Stimulated activated CD8-positive, alpha-beta memory T cell treated with anti-CD3 and anti-CD28 coated beads, Interleukin-4, amount 100 ng/mL, for 24 hours (primary cell): ENCODE results near the gene FERMT3.
"Not testable (repeated sequence)": the region's sequence is repeated elsewhere in the genome, so short reads cannot be mapped to it uniquely, and the experiment has no call there.

Experiments
- DNase-seq: peaks from one replicate; pipeline ENCODE4 v3.0.0-alpha.2; 2020; ENCODE audit warnings: low read depth

Gene FERMT3

DNA sequence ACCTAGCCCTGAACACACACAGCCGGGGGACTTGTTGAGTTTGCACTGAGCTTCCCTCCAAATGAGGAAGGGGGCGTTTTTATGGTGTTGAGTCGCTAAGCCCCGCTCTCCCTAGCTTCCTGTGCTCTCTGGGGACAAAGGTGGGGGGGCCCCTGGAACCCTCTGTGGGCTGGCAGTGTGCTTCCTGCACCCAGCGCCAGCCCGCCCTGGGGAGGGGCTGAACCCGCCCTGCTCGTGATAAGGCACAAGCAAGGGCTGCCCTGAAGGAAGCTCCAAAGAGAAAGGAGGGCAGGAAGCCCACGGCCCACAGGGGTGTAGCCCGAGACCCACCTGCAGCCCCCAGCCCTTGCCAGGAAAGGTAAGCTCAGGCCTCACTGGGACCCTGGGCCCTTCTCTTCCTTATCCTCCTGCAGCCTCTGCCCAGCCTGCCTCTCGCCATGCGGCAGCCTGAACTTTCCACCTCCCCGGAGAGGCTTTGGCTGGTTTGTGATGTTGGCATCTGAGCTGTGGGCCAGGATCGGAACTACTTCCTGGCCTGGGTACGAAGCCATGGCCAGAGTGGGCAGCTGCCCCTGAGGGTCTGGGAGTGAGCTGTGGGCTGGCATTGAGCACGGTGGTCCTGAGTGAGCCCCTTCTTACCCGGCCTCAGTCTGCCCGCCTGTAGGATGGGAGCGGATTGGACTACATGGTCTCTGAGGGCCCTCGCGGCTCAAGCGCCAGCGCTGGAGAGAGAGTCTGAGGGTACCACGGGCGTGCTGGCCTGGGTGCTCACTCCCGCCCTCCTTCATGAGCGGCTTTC is at the start of gene FERMT3:
FERMT3 (plus strand) TSS at position 265 of the 799 bp plus-strand sequence. CDS start 644 bp downstream, outside the sequence.
- DNase-seq, result peak; percentile 77

DNA sequence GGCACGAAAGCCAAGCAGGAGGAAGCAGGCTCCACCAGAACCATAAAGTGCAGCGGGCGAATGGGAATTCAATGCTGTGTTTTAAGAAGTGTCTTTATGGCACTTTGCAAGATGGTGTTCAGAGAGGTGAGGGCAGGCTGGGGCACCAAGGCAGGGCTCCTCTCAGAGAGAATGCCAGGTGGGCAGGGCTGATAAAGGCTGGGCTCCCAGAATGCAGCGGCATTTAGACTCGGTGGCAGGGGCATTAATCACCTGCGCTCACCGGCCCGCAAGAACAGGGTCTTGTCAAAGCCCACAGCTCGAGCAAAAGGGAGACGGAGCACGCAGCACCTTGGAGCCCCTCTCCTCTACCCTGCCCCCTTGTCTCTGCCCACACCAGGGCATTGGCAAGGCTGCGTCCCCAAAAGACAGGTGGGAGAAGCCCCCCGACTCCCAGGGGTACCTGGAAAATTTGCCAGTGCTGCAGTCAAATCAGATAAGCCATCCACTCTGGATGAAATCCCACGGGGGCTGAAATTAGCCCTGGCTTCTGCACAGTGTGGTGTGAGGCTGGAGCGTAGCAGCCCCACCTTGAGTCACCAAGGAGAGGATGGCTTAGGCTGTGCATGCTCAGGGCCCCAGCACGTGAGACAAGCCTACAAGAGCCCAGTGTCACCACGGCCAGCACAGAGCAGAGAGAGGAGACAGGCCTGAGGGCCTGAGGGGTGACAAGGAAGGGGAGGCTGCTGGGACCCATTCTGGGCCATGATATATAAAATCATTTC is 48.7 kb upstream of the FERMT3 start:
- DNase-seq, result no peak

DNA sequence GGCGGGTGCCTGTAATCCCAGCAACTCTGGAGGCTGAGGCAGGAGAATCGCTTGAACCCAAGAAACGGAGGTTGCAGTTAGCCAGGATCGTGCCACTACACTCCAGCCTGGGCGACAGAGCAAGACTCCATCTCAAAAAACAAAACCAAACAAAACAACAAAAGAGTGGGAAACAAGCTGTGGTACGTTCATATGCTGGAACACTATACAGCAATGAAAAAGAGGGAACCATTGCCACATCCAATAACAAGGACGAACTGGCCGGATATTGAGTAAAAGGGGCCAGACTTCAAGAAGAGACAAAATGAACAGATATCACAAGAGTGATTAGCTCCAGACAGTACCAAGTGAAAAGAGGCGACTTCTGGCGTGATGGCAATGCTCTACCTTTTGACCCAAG is 45.5 kb upstream of the FERMT3 start:
- DNase-seq, result no peak

DNA sequence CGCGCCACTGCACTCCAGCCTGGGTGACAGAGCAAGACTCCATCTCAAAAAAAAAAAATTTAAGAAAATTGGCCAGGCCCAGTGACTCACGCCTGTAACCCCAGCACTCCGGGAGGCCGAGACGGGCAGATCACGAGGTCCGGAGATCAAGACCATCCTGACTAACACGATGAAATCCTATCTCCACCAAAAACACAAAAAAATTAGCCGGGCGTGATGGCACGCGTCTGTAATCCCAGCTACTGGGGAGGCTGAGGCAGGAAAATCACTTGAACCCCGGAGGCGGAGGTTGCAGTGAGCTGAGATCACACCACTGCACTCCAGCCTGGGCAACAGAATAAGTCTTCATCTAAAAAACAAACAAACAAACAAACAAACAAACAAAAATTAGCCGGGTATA is 43.8 kb upstream of the FERMT3 start:
- not testable (repeated sequence) for DNase-seq

DNA sequence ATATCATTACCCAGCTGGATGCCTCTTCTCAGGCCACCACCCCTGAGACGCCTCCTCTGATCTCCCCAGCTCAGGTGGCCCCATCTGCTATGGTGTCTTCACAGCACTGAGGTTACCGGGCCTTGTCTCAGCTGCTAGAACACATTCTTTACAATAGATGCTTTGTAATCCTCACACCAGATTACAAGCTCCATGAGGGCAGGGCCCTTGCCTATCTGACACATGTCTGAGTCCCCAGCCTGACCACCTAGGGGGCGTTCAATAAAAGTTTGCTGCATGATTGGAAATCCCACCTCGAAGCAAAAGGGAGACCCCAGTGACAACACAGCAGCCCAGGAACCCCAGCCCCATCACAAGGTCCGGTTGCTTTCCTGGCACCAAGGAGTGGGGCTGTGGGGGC is 42.6 kb upstream of the FERMT3 start:
- no peak for DNase-seq

DNA sequence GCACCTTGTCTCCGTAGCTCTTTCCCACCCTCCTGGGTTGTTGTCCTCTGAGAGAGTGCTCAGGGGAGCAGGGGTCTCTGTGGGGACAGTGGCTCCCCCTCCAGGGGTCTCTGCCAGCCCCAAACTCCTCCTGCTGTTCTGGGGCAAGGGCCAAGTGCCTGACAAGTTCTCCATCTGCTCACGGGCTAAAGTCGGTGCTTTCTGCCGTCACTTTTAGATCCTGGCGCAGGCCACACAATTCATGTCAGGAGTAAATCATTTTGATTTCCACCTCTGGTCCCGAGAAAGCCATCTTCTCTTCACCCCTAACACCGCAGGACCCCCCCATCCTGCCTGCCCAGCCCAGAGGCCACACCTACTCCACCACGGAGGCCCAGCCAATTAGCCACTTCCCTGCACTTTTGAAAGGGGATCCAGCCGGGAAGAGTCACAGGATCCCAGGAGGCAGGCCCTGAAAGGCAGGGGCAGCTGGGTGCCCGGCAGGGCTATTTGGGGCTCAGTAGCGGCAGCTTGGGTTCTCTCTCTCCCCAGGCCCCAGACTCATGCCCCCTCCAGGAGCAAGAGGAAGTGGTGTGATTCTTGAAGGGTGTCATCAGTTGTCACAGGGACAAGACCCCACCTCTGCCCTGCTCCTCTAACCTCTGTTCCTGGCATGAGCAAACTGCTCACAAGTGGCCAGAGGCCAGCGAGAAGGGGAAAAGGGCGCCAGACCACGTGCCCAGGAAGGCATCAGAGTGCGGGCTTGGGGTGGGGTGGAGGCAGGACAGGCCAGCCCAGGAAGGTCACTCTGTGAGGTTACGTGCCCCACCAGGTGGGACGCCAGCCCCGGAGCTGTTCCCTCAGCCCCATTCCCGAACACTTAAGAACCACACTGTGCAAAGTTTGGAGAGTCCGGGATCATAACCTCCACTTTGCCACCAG is 41.9 kb upstream of the FERMT3 start:
- DNase-seq, result no peak

DNA sequence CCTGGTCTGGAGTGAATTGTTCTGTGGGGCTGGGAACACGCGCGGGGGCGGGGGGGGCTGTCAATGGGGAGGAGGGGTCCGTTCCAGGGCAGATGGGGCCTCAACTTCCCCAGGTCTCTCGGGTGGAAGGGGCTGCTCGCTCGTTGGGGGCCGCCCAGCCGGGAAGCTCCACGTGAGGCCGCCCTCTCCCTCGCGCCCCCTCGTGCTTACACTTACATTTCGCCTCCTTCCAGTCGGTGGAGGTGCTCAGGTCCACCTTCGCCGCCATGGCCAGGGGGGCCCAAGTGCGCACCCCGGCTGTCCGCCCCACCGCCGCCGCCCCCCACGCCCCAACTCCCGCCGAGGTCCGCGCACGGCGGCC is 41.1 kb upstream of the FERMT3 start:
- DNase-seq, result no peak

DNA sequence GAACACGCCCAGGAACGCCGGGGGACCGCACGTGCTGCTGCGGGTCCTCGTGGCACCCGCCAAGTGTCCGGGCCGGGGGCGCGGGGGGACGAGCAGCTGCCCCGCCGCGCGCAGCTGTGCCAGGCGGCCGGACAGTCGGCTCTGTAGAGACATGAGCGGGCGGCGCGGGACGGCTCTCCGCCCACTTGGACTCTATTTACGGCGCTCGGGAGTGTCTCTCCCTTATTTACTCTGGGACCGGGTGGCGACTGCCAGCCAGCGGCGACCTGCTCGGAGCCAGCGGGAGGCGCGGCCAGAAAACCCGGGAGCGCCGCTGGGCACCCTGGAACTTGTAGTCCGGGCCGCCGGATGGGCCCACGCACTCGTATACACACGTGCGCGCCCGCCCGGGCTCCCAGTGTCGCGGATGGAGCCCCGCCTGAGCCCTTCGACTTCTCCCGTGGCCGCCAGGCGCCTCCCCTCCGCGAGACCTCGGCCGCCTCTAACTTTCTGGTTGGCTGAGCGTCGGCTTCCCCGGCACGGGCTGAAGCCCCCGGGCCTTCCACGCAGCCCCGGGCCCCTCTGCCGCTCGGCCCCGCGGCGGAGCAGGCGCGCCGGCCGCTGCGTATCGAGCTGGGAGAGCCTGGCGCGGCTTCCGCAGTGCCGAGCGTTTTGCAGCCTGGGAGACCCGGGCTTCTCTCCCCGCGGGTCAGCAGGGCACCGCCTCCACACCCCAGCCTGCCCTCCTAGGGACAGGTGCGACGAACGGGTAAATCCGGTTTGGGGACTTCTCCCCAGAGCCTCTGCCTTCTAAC is 40.5 kb upstream of the FERMT3 start, which contains the start of gene MACROD1:
MACROD1 (minus strand) TSS at position 272 of the 794 bp plus-strand sequence; CDS start at position 153, 119 bp downstream.
- DNase-seq, result peak; percentile 80

DNA sequence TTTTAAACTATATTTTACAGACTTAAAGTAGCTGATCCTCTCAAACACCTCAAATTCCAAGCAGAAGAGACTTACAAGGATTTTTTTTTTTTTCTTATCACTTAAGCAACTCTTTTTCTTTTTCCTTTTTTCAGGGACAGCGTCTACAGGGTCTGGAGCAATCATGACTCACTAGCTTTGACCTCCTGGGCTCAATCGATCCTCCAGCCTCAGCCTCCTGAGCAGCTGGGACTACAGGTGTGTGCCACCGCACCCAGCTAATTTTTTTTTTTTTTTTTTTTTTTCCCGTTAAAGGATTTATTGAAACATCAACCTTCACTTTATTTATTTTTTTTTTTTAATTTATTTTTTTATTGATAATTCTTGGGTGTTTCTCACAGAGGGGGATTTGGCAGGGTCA is 36.1 kb upstream of the FERMT3 start:
- DNase-seq, result no peak

DNA sequence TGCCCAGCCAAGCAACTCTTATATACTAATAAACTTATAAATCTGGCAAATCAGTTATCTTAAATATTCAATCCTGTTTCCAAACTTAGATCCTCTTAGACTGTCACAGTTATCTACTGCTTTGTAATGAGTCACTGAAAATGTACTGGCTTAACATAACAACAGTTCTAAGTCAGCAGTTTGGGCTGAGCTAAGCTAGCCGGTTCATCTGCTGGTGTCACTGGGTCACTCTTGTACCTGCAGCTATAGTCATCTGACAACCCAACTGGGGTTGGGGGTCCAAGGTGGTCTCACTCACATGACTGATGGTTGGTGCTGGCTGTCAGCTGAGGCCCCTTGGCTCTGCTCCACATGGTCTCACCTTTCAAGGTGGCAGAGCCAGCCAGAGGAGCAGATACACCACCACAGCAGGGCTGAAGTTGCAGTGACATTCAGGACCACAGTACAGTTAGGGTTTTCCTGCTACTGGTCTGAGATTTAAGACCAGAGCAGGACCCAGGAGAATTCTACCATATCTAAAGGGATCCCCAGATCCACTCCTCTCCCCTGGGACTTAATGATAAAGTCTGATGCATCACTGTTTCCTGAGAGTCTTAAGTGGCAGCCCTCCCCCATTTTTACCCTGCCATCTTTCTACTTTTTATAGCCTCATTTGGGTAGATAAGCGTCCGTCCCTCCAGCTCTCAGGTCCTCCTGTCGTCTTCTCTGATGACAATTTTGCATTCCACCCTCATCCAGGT is 32.7 kb upstream of the FERMT3 start:
- no peak for DNase-seq

DNA sequence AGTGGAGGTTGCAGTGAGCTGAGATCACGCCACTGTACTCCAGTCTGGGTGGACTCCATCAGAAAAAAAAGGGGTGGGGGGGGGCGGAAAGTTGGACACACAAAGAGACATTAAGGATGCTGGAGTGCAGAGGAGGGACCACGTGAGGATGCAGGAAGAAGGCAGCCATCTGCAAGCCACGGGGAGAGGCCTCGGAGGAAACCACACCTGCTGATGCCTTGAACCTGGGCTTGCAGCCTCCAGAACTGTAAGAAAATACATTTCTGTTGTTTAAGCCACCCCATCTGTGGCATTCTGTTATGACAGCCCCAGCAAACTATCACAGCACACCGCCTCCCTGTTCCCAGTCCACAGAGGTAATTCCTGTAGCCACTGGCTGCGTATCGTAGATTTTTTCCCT is 29.8 kb upstream of the FERMT3 start:
- DNase-seq, result no peak

DNA sequence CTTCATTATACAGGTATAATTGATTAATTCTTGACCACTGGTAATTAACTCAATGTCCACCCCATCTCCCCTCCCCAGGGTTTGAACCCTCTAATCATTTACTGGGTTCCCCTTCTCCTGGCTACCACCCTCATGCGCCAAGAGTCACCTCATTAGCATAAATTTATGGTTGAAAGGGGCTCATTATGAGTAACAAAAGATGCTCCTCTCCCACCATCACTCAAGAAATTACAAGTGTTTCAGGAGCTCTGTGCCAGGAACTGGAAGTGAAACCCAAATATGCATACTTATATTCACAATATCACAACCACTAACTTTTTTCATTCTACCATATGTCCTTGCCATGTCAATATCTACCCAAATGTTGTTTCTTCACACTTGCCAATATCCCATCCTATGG is 28.3 kb upstream of the FERMT3 start:
- DNase-seq, result no peak

DNA sequence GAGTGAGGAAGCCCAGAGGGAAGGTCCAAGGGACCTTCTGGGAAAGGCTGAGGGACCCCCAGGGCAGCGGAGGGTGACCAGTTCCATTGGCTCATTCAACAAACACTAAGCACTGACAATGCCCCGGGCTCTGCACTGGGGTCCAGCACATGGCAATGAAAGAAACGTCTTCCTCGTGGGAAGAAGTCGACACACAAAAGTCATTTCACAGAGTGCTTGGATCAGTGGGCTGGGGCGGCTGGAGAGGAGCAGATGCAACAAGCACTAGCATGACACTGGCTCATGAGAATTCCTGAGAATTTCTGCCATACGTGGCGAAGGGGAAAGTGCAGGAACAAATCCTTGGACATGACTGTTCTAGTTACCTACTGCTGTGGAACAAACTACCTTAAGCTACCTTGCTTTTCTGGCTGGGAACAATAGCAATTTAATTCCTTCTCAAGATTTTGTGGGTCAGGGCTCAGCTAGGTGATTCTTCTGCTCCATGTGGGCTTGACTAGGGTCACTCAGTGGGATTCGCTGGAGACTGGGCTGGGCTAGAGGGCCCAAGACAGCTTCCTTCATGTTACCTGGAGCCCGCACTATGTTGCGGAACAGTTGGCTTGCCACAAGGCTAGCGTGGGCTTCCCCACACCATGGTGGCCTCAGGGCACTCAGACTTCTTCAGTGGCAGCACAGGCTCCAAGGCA is 27.4 kb upstream of the FERMT3 start:
- DNase-seq, result no peak

DNA sequence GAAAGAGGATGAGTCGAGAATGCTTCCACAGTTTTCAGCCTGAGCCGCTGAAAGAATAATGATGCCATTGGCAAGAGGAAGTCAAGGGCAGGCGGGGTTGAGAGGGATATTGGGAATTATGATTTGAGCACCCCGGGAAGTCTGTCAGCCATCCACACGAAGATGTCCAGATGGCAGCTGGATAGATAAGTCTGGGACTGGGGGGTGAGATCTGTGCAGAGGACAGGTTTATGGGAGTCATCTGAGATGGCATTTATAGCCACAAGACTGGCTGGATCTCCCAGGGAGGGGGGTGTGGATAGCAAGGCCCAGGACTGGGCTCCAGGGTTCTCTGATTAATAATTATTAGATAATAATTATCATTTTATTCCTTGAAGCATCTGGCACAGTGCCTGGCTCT is 25.6 kb upstream of the FERMT3 start:
- DNase-seq, result no peak

DNA sequence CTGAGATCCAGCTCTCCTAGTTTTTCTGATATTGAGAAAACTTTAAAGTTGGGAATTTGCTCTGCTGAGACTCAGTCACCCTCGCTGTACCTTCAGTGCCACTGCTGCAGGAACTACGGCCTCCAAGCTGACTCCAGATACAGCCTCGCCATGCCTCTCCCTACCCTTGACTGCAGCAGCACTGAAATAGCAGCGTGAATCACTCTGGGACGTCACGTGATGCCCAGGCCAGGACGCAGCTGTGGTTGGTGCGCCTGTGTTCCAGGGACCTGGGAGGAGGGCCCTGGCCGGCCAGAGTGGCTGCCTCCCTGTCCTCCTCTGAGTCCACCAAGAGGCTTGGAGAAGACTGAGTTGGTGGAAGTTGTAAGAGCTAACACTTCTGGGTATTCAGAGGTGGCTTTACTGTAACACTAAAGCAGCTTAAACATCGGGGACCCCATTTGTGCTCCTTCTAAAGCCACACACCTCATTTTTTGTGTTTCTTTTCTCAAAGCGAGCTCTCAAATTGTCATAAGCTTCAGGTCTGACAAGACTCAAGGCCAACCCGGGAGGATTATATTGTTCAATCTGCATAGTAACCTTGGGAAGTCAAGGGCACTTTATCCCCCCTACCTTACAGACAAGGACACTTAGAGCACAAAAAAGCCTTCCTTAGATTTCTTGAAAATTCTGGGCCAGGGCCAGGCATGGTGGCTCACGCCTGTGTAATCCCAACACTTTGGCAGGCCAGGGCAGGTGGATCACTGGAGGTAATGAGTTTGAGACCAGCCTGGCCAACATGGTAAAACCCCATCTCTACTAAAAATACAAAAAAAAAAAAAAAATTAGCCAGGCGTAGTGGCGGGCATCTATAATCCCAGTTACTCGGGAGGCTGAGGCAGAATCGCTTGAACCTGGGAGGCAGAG is 24.8 kb upstream of the FERMT3 start:
- no peak for DNase-seq

DNA sequence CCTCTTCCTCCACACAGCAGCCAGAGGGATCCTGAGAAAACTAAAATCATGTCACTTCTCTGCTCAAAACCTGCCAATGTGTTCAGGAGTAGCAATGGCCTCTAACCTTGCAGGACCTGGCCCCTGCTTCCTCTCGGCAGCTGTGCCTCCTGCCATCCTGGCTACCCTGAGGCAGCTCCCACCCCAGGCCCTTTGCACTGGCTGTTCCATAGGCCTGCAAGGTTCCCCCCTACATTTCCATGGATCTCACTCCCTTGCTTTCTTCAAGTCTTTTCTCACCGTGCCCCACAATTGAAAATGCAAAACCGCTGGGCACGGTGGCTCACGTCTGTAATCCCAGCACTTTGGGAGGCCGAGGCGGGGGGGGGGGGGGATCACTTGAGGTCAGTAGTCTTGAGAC is 22.6 kb upstream of the FERMT3 start:
- no peak for DNase-seq

DNA sequence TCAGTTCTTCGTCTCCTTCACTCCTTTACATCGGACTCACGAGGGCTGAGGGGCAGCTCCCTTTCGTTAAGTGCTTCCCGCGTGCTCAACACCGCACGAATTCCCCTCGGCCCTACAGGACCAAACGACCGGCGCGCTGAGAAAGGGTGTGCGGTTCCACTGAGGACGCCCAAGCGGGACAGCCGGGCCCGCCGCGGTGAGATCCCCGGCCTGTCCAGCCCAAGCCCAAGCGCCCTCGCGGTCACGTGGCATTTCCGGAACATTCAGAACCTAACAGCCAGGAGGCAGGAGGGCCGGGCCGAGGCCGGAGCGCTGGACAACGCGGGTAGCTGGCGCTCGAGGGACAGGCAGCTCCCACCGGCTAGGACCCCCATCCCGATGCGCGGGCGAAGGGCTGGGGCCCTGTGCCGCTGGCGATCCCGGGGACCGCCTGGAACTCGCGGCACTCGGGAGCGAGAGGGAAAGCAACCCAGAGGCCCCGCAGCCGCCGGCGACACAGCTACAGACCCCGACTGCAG is 21.3 kb upstream of the FERMT3 start:
- DNase-seq, result no peak

DNA sequence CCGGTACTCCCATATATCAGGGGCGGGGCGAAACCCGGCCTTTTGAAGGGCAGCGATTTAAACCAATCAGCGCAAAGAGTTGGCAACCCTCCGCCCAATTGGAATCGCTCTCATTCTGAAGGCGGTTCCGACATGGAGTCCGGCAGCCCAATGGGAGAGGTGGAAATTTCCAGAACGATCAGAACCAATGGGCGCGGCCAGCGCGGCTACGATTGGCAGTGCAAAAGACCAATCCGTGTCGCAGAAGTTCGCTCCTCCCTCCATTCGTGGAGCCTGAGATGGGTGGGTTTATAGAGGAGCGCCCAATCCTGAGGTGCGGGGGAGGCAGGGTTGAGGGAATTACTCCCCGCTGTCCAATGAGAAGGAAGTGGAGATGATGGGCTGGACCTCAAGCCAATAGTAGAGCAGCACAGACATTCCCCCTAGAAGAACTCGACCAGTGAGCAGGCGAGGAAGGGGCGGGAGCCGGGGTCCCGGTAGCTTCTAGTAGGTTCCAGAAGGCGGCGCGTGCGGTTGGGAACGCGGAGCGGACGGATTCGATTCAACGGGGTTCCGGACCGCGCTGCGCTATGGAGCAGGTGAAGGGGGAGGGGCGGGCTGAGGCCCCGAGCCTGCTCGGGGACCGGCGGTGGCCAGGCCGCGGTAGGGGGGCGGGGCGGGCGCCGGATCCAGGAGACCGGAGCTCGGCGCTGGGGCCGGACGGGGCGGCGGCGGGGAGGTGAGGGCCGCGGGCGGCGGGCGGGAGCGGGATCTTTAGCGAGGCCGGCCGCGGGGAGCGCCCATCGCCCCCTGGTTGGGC is 20.6 kb upstream of the FERMT3 start, which contains the start of gene STIP1:
STIP1 (plus strand) TSS at position 479 of the 799 bp plus-strand sequence; CDS start at position 570, 91 bp downstream.
- DNase-seq, result peak; percentile 99
